ENCODE data around the gene KIF21A.

DNA sequence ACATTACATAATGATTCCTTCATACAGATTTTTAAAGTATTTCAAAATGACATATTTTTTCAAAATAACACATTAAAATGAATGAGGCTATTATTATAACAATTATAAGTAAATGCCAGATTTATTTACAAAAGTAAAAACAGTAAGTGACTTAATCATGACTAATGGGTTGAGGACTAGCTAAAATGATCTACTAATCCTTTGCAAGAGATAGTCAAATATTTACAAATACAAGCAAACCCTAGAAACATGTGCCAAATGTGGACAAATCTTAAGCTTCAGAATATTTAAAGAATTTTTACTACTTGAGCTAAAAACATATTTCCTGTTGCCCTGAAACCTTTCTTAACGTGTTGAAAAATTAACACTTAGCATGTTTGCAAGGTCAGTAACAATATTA lies 74.8 kb downstream of the KIF21A start:
- no peak for TF ChIP-seq EZH2 (IDR thresholded peaks at IDR 0.05; ENCODE audit: low read length, missing control alignments)
- TF ChIP-seq, protein P1, sequence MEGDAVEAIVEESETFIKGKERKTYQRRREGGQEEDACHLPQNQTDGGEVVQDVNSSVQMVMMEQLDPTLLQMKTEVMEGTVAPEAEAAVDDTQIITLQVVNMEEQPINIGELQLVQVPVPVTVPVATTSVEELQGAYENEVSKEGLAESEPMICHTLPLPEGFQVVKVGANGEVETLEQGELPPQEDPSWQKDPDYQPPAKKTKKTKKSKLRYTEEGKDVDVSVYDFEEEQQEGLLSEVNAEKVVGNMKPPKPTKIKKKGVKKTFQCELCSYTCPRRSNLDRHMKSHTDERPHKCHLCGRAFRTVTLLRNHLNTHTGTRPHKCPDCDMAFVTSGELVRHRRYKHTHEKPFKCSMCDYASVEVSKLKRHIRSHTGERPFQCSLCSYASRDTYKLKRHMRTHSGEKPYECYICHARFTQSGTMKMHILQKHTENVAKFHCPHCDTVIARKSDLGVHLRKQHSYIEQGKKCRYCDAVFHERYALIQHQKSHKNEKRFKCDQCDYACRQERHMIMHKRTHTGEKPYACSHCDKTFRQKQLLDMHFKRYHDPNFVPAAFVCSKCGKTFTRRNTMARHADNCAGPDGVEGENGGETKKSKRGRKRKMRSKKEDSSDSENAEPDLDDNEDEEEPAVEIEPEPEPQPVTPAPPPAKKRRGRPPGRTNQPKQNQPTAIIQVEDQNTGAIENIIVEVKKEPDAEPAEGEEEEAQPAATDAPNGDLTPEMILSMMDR (conservative IDR thresholded peaks at IDR 0.05 in 1 of 2, IDR thresholded peaks at IDR 0.05 in 1 of 2; ENCODE audit: low read depth in 1 of 2, low read length in 2 of 2) = no peak
